Breast epithelium (tissue), 3 donors: ENCODE results near the gene EPG5.

Source experiments
- CTCF ChIP-seq, 3 donors: fragments of 450-650 bp; IDR thresholded peaks; one replicate each; pipeline ENCODE4 v1.5.1; 2016 to 2017; ENCODE audit warnings: antibody characterized with exemption in 3 of 3, mild to moderate bottlenecking in 3 of 3, moderate library complexity in 3 of 3
- POLR2A ChIP-seq: fragments of 450-650 bp; IDR thresholded peaks from one replicate; pipeline ENCODE4 v1.6.1; 2016; ENCODE audit warnings: antibody characterized with exemption, mild to moderate bottlenecking, moderate library complexity

DNA sequence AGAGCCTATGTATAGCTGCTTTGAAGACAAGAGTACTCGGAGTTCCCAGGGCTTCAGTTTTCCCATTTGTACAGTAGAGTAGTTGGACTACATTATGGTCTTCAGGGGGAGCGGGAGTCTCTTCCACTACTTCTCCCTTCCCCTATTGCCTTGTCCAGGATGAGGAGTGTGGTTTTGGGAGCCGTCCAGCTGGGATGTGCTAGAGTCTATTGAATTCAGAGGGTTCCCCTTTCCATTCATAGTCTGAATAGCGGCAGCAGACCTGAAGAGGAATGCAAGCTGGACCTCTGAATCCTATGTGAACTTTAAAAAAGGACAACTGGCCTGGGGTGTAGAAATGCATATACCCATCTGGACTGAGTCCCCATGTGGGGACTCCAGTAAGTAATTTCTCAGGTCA lies 43.5 kb upstream of the EPG5 start:
- TF ChIP-seq POLR2A = no peak
- no peak for TF ChIP-seq CTCF (IDR thresholded peaks at IDR 0.05)
